Measurements from ENCODE around the gene FMO5.

The FMO5 gene

GRCh38 chr1:147189514-147189913 lies 35.6 kb downstream of the FMO5 start:
- Histone ChIP-seq H3K36me3 (ENCODE audit: control insufficient read depth in 1 of 2, insufficient read depth in 2 of 2, low read length in 2 of 2) (no peaks in the 10 kb centered on the region), H3K14ac (ENCODE audit: low read length) (no peak overlapping the region), H3K9me3 (ENCODE audit: insufficient read depth, low read depth, low read length) (no peaks in the 10 kb centered on the region), H2AK5ac (ENCODE audit: low read length) (no peak overlapping the region), H3K4ac (ENCODE audit: low read depth, low read length) (no peak overlapping the region), H3K27ac (ENCODE audit: low read depth, low read length) (no peak overlapping the region), H3K4me1 (ENCODE audit: control insufficient read depth in 1 of 2, insufficient read depth in 2 of 2, low read length in 2 of 2) (no peaks in the 10 kb centered on the region), H2BK5ac (ENCODE audit: low read depth, low read length, poor library complexity) (no peak overlapping the region), H2AFZ (ENCODE audit: insufficient read depth, low read length, poor library complexity) (no peak overlapping the region), H3K23ac (ENCODE audit: low read length) (no peak overlapping the region), H3K79me1 (ENCODE audit: low read length) (no peaks in the 10 kb centered on the region), H2BK120ac (ENCODE audit: insufficient read depth, low read length, poor library complexity) (no peak overlapping the region), H3K4me2 (ENCODE audit: low read length) (no peak overlapping the region), H3K18ac (ENCODE audit: low read length) (no peak overlapping the region), H4K91ac (ENCODE audit: low read depth, low read length) (no peak overlapping the region), H3K9ac (ENCODE audit: low read length) (no peak overlapping the region), H3K27me3 (ENCODE audit: insufficient read depth, low read length) (no peaks in the 10 kb centered on the region), H3K79me2 (ENCODE audit: control insufficient read depth, insufficient read depth, low read length, poor library complexity) (no peaks in the 10 kb centered on the region), H4K12ac (ENCODE audit: low read depth, low read length) (no peak overlapping the region), H2BK12ac (ENCODE audit: low read length) (no peak overlapping the region), H4K8ac (ENCODE audit: low read depth, low read length) (no peak overlapping the region), H3K4me3 (ENCODE audit: low read depth, low read length) (no peak overlapping the region)
- DNase-seq, result no peak
- no CpG with 5 or more reads among the region's 2 CpGs for WGBS (ENCODE audit: extremely low coverage, insufficient coverage, insufficient read length)

- Histone ChIP-seq H3K27ac (ENCODE audit: low read depth, low read length) (no peak overlapping the region), H4K91ac (ENCODE audit: low read depth, low read length) (no peak overlapping the region), H3K79me2 (ENCODE audit: control insufficient read depth, insufficient read depth, low read length, poor library complexity) (no peaks in the 10 kb centered on the region), H2BK12ac (ENCODE audit: low read length) (no peak overlapping the region), H2AK5ac (ENCODE audit: low read length) (no peak overlapping the region), H3K9ac (ENCODE audit: low read length) (no peak overlapping the region), H3K36me3 (ENCODE audit: control insufficient read depth in 1 of 2, insufficient read depth in 2 of 2, low read length in 2 of 2) (no peaks in the 10 kb centered on the region), H3K27me3 (ENCODE audit: insufficient read depth, low read length) (no peaks in the 10 kb centered on the region), H2BK120ac (ENCODE audit: insufficient read depth, low read length, poor library complexity) (no peak overlapping the region), H2BK5ac (ENCODE audit: low read depth, low read length, poor library complexity) (no peak overlapping the region), H3K14ac (ENCODE audit: low read length) (no peak overlapping the region), H3K23ac (ENCODE audit: low read length) (no peak overlapping the region), H3K18ac (ENCODE audit: low read length) (no peak overlapping the region), H4K8ac (ENCODE audit: low read depth, low read length) (no peak overlapping the region), H3K4me2 (ENCODE audit: low read length) (no peak overlapping the region), H3K4ac (ENCODE audit: low read depth, low read length) (no peak overlapping the region), H3K9me3 (ENCODE audit: insufficient read depth, low read depth, low read length) (no peaks in the 10 kb centered on the region), H3K79me1 (ENCODE audit: low read length) (no peaks in the 10 kb centered on the region), H4K12ac (ENCODE audit: low read depth, low read length) (no peak overlapping the region), H2AFZ (ENCODE audit: insufficient read depth, low read length, poor library complexity) (no peak overlapping the region), H3K4me3 (ENCODE audit: low read depth, low read length) (no peak overlapping the region), H3K4me1 (ENCODE audit: control insufficient read depth in 1 of 2, insufficient read depth in 2 of 2, low read length in 2 of 2) (no peaks in the 10 kb centered on the region)
- no peak for DNase-seq
- WGBS (ENCODE audit: extremely low coverage, insufficient coverage, insufficient read length), result no CpG with 5 or more reads among the region's 2 CpGs
Observed at GRCh38 chr1:147185432-147185831, 39.7 kb downstream of the FMO5 start.

DNA sequence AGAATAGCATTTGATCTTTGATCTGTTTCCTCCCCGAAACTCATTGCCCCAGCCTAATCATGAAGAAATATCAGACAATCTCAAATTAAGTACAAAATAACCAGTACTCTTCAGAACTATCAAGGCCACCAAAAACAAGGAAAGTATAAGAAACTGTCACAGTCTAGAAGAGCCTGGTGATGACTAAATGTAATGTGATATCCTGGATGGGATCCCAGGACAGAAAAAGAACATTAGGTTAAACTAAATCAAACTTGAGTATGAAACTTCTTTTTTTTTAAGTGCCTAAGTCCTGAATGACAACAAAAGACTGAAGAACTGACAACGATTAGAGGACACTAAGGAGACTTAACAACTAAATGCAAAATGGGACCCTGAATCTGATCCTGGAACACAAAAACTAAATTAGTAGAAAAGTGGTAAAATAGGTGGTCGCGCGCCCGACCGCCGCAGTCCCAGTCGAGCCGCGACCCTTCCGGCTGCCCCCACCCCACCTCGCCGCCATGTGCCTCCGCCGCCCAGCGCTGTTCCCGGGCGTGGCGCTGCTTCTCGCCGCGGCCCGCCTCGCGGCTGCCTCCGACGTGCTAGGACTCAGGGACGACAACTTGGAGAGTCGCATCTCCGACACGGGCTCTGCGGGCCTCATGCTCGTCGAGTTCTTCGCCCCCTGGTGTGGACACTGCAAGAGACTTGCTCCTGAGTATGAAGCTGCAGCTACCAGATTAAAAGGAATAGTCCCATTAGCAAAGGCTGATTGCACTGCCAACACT lies 47.3 kb downstream of the FMO5 start:
- no CpG with 5 or more reads among the region's 36 CpGs for WGBS (ENCODE audit: extremely low coverage, insufficient coverage, insufficient read length)
- Histone ChIP-seq H2AK5ac (ENCODE audit: low read length) (no peak overlapping the region), H3K27ac (ENCODE audit: low read depth, low read length) (no peak overlapping the region), H4K12ac (ENCODE audit: low read depth, low read length) (no peak overlapping the region), H3K4me3 (ENCODE audit: low read depth, low read length) (peak overlapping the region; percentile 20), H3K4ac (ENCODE audit: low read depth, low read length) (no peak overlapping the region), H3K9me3 (ENCODE audit: insufficient read depth, low read depth, low read length) (peaks cover 2% of the 10 kb centered on the region), H3K4me2 (ENCODE audit: low read length) (no peak overlapping the region), H3K14ac (ENCODE audit: low read length) (no peak overlapping the region), H4K91ac (ENCODE audit: low read depth, low read length) (no peak overlapping the region), H3K79me1 (ENCODE audit: low read length) (peaks cover 3% of the 10 kb centered on the region), H3K18ac (ENCODE audit: low read length) (no peak overlapping the region), H3K27me3 (ENCODE audit: insufficient read depth, low read length) (no peaks in the 10 kb centered on the region), H2BK5ac (ENCODE audit: low read depth, low read length, poor library complexity) (no peak overlapping the region), H3K9ac (ENCODE audit: low read length) (no peak overlapping the region), H3K36me3 (ENCODE audit: control insufficient read depth in 1 of 2, insufficient read depth in 2 of 2, low read length in 2 of 2) (no peaks in the 10 kb centered on the region), H2BK12ac (ENCODE audit: low read length) (no peak overlapping the region), H3K4me1 (ENCODE audit: control insufficient read depth in 1 of 2, insufficient read depth in 2 of 2, low read length in 2 of 2) (no peaks in the 10 kb centered on the region), H4K8ac (ENCODE audit: low read depth, low read length) (no peak overlapping the region), H2AFZ (ENCODE audit: insufficient read depth, low read length, poor library complexity) (no peak overlapping the region), H3K23ac (ENCODE audit: low read length) (no peak overlapping the region), H2BK120ac (ENCODE audit: insufficient read depth, low read length, poor library complexity) (no peak overlapping the region), H3K79me2 (ENCODE audit: control insufficient read depth, insufficient read depth, low read length, poor library complexity) (peaks cover 1% of the 10 kb centered on the region)
- DNase-seq, result peak in 1 of 2 donors; percentile 28

DNA sequence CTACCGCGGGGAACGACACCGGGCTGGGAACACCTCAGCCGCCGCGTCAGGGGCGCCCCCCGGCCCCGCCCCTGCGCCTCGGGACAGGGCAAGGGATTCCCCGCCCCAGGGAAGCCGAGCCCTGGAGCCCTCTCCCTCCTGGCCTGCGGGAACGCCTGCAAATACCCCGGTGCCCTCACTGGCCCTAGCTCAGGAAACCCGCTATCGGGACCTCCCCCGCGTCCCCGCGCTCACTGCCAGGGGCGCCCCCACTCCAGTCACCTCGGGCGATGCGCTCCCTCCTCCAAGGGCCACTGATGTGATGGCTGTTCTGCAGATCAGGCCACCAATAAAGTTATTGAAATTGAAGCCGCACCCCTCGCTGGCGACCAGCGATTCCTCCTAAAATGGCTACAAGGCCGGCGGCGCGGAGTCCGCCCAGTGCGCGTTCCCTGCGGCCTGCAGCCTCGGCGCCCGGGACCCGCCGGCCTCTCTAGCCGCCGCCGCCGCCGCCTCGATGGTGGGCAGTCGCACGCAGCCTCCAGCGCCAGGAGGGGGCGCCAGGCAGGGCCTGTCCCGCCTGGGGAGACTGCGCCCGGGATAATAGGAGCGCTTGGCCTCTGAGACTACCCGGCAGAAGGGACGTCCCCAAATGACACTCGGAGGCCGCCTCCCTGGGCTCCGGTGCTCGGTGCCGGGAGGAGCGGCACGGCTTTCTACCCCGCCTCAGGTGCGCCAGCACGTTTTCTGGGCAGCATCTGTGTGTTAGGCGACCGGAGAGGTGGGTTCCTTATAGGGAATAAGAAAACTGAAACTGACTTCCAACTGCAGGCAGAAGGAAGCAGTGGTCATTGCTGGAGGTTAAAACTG lies 52.7 kb downstream of the FMO5 start, which contains the start of gene PRKAB2:
TSS of gene PRKAB2 (minus strand) at position 303 of the 849 bp plus-strand sequence. CDS start 326 bp downstream, outside the sequence.
- Histone ChIP-seq H2BK5ac (ENCODE audit: low read depth, low read length, poor library complexity) (peak within 1 kb of the TSS; percentile 93), H3K36me3 (ENCODE audit: control insufficient read depth in 1 of 2, insufficient read depth in 2 of 2, low read length in 2 of 2) (peaks cover 0 to 2% of the 10 kb centered on the region in 2 experiments), H3K27me3 (ENCODE audit: insufficient read depth, low read length) (no peaks in the 10 kb centered on the region), H3K4me1 (ENCODE audit: control insufficient read depth in 1 of 2, insufficient read depth in 2 of 2, low read length in 2 of 2) (peaks cover 5 to 7% of the 10 kb centered on the region in 2 experiments), H4K12ac (ENCODE audit: low read depth, low read length) (peak within 1 kb of the TSS; percentile 95), H3K18ac (ENCODE audit: low read length) (peak within 1 kb of the TSS; percentile 98), H2BK12ac (ENCODE audit: low read length) (peak within 1 kb of the TSS; percentile 43), H3K4me2 (ENCODE audit: low read length) (peak within 1 kb of the TSS; percentile 90), H3K4me3 (ENCODE audit: low read depth, low read length) (peak within 1 kb of the TSS; percentile 93), H2AFZ (ENCODE audit: insufficient read depth, low read length, poor library complexity) (peak within 1 kb of the TSS; percentile 96), H3K9ac (ENCODE audit: low read length) (peak within 1 kb of the TSS; percentile 92), H3K79me1 (ENCODE audit: low read length) (peaks cover 17% of the 10 kb centered on the region), H2BK120ac (ENCODE audit: insufficient read depth, low read length, poor library complexity) (peak within 1 kb of the TSS; percentile 95), H3K4ac (ENCODE audit: low read depth, low read length) (peak within 1 kb of the TSS; percentile 81), H3K9me3 (ENCODE audit: insufficient read depth, low read depth, low read length) (no peaks in the 10 kb centered on the region), H3K14ac (ENCODE audit: low read length) (peak within 1 kb of the TSS; percentile 98), H3K27ac (ENCODE audit: low read depth, low read length) (peak within 1 kb of the TSS; percentile 87), H2AK5ac (ENCODE audit: low read length) (peak within 1 kb of the TSS; percentile 2), H3K23ac (ENCODE audit: low read length) (no peak within 1 kb of the TSS), H3K79me2 (ENCODE audit: control insufficient read depth, insufficient read depth, low read length, poor library complexity) (peaks cover 9% of the 10 kb centered on the region), H4K8ac (ENCODE audit: low read depth, low read length) (peak within 1 kb of the TSS; percentile 99), H4K91ac (ENCODE audit: low read depth, low read length) (peak within 1 kb of the TSS; percentile 93)
- no CpG with 5 or more reads among the region's 72 CpGs for WGBS (ENCODE audit: extremely low coverage, insufficient coverage, insufficient read length)
- DNase-seq, result peak; percentile 95 to 98

Measured in trophoblast cell (in vitro differentiated cells and primary cell).